Mucosa of rectum (tissue), 2 donors: Measurements from ENCODE around the gene KIF1A.

Experiments used
- H3K27ac ChIP-seq, 2 donors: one replicate each; pipeline ENCODE4 v1.7.0; 2013; ENCODE audit warnings: inconsistent platforms in 2 of 2, low read depth in 2 of 2, low read length in 2 of 2
- H3K27me3 ChIP-seq, 2 donors: one replicate each; pipeline ENCODE4 v1.7.0; 2013; ENCODE audit warnings: low read length in 2 of 2; ENCODE audit not compliant: control insufficient read depth in 2 of 2, insufficient read depth in 2 of 2
- H3K36me3 ChIP-seq, 2 donors: one replicate each; pipeline ENCODE4 v1.7.0; 2013; ENCODE audit warnings: low read length in 2 of 2; ENCODE audit not compliant: control insufficient read depth in 2 of 2, insufficient read depth in 2 of 2
- H3K4me1 ChIP-seq, 2 donors: one replicate each; pipeline ENCODE4 v1.7.0; 2013; ENCODE audit warnings: low read length in 2 of 2, mild to moderate bottlenecking in 1 of 2; ENCODE audit not compliant: control insufficient read depth in 2 of 2, insufficient read depth in 2 of 2
- H3K4me3 ChIP-seq, 2 donors: one replicate each; pipeline ENCODE4 v1.7.0; 2013; ENCODE audit warnings: low read length in 2 of 2
- H3K9ac ChIP-seq, 2 donors: one replicate each; pipeline ENCODE4 v1.7.0; 2013; ENCODE audit warnings: low read length in 2 of 2, low read depth in 1 of 2, mild to moderate bottlenecking in 1 of 2
- H3K9me3 ChIP-seq, 2 donors: one replicate each; pipeline ENCODE4 v1.7.0; 2013; ENCODE audit warnings: low read length in 2 of 2; ENCODE audit not compliant: control insufficient read depth in 2 of 2
- donor health status: healthy.
- donor health status: Normal muscosa, but diverticular disease.

Gene KIF1A

DNA sequence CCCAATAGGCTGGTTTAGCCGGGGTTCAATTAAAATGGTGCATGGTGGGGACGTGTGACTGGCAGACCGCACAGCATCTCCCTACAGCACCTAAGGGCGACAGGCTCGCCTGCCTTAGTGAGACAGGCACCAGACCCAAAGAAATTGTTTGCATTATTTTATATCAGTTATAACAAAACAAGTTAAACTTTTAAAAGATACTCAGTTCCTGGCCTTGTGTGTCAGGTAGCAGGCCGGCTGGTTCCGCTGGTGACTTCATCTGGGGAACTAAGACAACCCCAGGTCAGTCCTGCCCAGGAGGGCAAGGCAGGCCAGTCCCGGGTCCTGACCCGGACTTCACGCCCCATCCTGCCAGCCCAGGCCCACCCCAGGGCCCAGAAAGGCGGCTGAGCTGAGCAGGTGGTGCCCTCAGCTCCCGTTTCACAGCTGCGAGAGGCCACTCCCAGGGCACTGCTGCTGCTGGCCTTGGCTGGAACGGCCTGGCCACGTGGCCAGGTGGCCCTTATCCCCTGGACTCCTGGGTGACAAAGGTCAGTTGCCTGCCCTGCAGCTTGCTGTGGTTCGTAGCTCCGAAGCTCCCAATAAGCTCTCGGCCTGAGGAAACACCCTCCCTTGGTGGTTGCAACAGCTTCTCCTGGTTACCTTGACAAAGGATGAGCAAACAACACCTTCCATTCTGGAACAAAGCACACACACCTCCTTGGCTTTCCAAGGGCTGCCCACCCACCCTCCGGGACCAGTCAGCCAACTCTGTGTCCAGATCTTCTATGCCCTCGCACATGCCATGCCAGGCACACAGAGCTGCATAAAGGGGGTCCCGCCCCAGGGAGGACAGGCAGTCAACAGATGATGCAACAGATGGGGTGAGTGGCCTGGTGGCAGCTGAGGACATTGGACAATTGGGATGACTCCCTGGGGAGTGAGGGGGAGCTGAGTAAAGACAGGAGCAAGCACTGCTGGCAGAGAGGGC, 37.3 kb upstream of the KIF1A start:
- Histone ChIP-seq H3K4me1 (peaks cover 9 to 13% of the 10 kb centered on the region in 2 donors), H3K9ac (no peak overlapping the region), H3K9me3 (no peaks in the 10 kb centered on the region), H3K4me3 (no peak overlapping the region), H3K27me3 (no peaks in the 10 kb centered on the region), H3K36me3 (no peaks in the 10 kb centered on the region), H3K27ac (peak overlapping the region in 1 of 2 donors; percentile 68)

DNA sequence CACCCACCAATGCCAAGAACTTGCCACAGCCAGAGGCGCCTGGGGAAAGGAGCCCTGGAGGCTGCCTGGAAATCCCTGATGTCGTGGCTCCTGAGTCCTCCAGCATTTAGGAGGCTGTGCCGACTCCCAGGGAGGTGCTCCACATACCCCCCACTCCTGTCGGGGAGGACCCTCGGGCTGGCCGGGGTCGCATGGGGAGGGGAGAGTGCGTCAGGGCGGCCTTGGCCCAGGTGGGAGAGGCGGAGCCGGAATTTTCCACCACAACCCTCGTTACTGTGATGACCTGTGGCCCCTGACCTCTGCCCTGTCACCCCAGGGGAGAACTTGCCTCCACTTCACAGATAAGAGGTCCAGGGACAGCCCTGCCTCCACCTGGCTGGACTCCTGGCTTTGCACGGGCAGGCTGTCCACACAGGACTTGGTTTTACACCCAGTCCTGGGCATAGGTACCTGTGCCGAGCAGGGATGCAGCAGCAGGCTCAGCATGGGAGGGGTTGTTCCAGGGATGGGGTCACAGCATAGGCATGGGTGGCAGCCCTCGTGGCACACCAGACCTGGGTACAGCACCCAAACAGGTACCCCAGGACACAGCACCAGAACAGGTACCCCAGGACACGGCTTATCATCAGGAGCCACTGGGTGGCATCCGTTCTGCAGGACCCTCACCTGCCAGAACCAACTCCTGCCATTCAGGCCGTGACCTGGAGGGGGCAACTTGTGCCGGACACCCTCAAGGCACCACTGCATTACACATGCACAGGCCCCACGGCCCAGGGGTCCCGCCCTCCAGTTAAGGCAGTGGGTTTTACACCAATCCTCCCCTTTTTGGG, 36.3 kb upstream of the KIF1A start:
- Histone ChIP-seq H3K9ac (no peak overlapping the region), H3K4me3 (no peak overlapping the region), H3K27ac (peak overlapping the region in 1 of 2 donors; percentile 68)

DNA sequence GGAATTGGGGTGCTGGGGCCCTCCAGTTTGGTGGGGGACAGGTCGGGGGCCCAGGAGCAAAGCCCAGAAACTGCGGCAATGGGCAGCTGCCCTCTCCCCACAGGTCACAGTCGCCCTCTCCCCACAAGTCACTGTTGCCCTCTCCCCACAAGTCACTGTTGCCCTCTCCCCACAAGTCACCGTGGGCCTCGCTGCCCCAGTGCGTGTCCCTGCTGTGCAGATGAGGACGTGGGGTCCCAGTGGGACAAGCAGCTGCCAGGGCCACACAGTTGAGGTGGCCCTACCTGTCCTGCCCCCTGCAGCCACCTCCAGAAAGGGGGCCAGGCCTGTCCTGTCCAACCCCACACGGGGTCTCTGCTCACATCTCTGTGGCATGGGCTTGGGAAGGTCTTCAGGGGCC, 35.7 kb upstream of the KIF1A start:
- Histone ChIP-seq H3K27ac (no peak overlapping the region), H3K4me3 (no peak overlapping the region), H3K4me1 (peaks cover 18 to 19% of the 10 kb centered on the region in 2 donors), H3K27me3 (no peaks in the 10 kb centered on the region), H3K9me3 (no peaks in the 10 kb centered on the region), H3K9ac (no peak overlapping the region), H3K36me3 (no peaks in the 10 kb centered on the region)

More for the DNA sequence above, 36.3 kb upstream of the KIF1A start:
- Histone ChIP-seq H3K9me3 (no peaks in the 10 kb centered on the region), H3K27me3 (no peaks in the 10 kb centered on the region), H3K4me1 (peaks cover 14 to 17% of the 10 kb centered on the region in 2 donors), H3K36me3 (no peaks in the 10 kb centered on the region)

DNA sequence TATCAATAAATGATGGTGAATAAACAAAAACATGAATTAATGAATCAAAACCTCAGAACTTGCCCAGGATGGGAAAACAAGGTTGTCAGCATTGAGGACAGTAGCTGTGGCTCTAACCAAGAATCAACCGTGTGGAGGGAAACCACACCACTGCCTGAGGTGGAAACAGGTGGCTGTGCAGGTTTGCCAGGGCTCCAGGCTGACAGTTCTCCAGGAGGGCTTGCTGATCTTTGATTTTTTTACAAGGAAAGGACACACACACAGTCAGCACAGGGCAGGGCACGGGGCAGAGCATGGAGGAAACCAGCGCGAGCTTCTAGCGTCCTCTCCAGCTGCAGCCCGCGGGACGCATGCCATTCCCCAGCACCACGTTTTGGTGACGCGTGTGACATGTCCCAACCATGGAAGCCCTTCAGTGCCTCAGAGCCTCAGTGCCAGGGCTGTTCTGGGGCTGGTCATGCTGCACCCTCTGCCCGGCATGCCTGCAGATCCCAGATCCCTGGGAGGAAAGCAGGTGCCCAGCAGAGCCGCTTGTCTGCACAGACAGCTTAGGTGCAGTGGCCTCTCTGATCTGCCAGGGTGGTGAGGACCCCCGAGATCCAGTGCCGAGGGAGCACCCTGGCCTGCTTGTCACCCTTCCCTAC, 32.8 kb upstream of the KIF1A start:
- H3K9ac ChIP-seq = no peak overlapping the region
- peaks cover 16 to 17% of the 10 kb centered on the region in 2 donors for H3K4me1 ChIP-seq
- no peaks in the 10 kb centered on the region for H3K27me3 ChIP-seq
- no peaks in the 10 kb centered on the region for H3K9me3 ChIP-seq
- no peak overlapping the region for H3K27ac ChIP-seq
- H3K4me3 ChIP-seq = no peak overlapping the region
- H3K36me3 ChIP-seq = no peaks in the 10 kb centered on the region

DNA sequence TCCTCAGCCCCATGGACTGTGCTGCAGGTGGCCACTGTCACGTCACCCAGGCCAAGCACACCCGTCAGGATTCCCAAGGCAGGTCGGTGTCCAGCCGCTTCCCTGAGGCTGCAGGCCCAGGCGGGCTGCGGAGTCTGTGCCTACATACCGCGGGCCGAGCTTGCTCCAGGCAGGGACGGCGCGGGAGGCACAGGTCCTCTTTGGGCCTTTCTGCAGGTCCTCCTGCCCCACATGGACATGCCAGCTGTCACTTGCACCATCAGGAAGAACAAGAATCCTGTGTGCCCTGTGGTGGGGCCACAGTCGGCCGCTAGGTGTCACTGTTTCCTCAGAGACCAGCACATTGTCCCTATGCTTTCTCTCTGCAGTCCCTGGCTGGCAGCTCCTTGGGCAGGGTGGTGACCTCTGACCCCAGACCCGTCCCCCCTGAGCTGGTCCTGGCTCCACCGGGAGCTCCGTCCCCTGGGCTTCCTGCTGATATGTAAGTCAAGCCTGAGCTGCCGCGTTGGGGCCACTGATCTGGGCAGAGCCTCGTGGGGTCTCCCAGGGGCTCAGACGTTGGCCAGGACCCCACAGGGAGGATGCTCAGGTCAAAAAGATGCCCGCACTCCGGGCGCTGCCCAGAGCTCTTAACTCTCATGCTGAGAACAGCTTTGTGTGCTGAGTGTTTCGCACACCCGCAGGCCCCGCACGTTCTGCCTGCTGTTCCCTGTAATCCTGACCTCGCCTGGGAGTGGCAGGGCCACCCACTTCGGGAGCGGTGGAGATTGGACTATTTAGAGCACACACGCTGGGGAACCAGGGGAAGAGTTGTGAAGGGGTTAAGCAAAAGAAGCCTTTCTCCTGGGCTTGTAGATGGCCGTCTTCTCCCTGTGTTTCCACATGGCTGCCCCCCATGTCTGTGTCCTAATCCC, 31.3 kb upstream of the KIF1A start:
- Histone ChIP-seq H3K9ac (peak overlapping the region in 1 of 2 donors; percentile 18), H3K27me3 (no peaks in the 10 kb centered on the region)

DNA sequence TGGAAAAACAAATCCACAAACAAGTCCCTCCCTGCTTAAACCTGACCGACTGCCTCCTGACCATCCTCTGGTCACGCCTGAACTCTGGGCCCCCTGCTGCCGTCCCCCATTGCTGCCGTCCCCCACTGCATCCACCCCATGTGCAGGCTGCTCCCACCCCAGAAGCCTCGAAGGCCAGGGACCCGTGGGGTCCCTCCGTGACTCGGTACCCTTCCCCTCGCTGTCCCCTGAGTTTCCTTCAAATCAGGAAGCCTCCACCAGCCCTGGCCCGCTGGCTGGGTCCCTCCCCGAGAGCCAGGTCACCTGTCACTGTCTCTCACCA, 30.7 kb upstream of the KIF1A start:
- H3K9me3 ChIP-seq = no peaks in the 10 kb centered on the region
- H3K27ac ChIP-seq = no peak overlapping the region

More for the DNA sequence above, 31.3 kb upstream of the KIF1A start:
- Histone ChIP-seq H3K4me3 (peak overlapping the region in 1 of 2 donors; percentile 19), H3K9me3 (no peaks in the 10 kb centered on the region), H3K4me1 (peaks cover 13% of the 10 kb centered on the region in 2 donors), H3K27ac (no peak overlapping the region), H3K36me3 (no peaks in the 10 kb centered on the region)

DNA sequence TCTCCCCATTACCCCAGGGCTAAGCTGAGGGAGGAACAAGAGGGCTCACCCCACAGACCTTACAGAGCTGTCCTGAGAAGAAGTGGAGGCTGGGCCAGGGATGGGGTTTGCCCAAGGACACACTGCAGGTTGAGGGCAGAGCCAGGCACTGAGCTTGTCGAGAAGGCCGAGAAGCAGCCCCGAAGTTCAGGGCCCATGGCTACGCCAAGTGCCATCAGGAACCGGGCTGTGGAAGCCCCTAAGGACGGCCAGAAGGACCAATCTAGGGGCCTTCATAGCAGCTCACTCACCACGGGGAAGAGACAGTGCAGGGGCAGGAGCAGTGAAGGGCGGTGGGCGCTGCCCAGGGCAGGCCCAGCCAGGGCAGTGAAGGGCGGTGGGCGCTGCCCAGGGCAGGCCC, 30.0 kb upstream of the KIF1A start:
- H3K9ac ChIP-seq = no peak overlapping the region
- no peaks in the 10 kb centered on the region for H3K27me3 ChIP-seq
- peaks cover 13 to 15% of the 10 kb centered on the region in 2 donors for H3K4me1 ChIP-seq
- H3K4me3 ChIP-seq = no peak overlapping the region
- H3K9me3 ChIP-seq = no peaks in the 10 kb centered on the region
- H3K27ac ChIP-seq = no peak overlapping the region
- no peaks in the 10 kb centered on the region for H3K36me3 ChIP-seq

More for the DNA sequence above, 30.7 kb upstream of the KIF1A start:
- Histone ChIP-seq H3K27me3 (no peaks in the 10 kb centered on the region), H3K4me1 (peaks cover 13 to 15% of the 10 kb centered on the region in 2 donors), H3K9ac (no peak overlapping the region), H3K36me3 (no peaks in the 10 kb centered on the region), H3K4me3 (no peak overlapping the region)

DNA sequence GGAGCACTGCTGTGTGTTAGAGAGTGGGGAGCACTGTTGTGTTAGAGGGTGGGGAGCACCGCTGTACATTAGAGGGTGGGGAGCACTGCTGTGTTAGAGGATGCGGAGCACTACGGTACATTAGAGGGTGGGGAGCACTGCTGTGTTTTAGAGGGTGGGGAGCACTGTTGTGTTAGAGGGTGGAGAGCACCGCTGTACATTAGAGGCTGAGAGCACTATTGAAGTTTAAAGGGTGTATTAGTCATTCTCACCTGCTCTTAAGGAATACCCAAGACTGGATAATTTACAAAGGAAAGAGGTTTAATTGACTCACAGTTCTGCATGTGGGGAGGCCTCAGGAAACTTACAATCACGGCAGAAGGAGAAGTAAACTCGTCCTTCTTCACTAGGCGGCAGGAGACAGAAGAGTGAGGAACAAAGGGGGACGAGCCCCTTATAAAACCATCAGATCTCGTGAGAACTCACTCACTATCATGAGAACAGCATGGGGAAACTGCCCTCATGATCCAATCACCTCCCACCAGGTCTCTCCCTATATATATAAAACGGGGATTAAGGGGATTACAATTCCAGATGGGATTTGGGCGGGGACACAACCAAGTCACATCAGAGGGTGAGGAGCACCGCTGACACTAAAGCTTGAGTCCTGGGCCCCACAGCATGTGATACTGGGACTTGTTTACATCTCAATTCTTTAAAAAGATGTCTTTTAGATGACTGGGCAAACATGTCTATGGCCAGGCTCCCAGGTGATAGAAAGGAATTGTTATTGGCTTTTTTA, 29.1 kb upstream of the KIF1A start:
- peaks cover 13 to 15% of the 10 kb centered on the region in 2 donors for H3K4me1 ChIP-seq
- no peaks in the 10 kb centered on the region for H3K36me3 ChIP-seq
- no peaks in the 10 kb centered on the region for H3K27me3 ChIP-seq
- H3K4me3 ChIP-seq = no peak overlapping the region
- no peak overlapping the region for H3K27ac ChIP-seq
- H3K9me3 ChIP-seq = no peaks in the 10 kb centered on the region
- H3K9ac ChIP-seq = no peak overlapping the region

DNA sequence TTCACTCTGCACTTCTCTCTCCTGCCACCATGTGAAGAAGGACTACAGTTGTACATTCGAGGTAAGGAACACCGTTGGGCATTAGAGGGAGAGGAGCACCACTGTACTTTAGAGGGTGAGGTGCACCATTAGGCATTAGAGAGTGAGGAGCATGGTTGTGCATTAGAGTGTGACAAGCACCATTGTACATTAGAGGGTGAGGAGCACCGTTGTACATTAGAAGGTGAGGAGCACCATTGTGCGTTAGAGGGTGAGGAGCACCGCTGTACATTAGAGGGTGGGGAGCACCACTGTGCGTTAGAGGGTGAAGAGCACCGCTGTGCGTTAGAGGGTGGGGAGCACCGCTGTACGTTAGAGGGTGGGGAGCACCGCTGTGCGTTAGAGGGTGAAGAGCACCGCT, 27.8 kb upstream of the KIF1A start:
- Histone ChIP-seq H3K27me3 (no peaks in the 10 kb centered on the region), H3K27ac (no peak overlapping the region), H3K9me3 (no peaks in the 10 kb centered on the region), H3K4me3 (no peak overlapping the region), H3K4me1 (peaks cover 13 to 15% of the 10 kb centered on the region in 2 donors), H3K9ac (no peak overlapping the region), H3K36me3 (no peaks in the 10 kb centered on the region)
